ENCODE measurements around the gene KIRREL3.

Gene KIRREL3

DNA sequence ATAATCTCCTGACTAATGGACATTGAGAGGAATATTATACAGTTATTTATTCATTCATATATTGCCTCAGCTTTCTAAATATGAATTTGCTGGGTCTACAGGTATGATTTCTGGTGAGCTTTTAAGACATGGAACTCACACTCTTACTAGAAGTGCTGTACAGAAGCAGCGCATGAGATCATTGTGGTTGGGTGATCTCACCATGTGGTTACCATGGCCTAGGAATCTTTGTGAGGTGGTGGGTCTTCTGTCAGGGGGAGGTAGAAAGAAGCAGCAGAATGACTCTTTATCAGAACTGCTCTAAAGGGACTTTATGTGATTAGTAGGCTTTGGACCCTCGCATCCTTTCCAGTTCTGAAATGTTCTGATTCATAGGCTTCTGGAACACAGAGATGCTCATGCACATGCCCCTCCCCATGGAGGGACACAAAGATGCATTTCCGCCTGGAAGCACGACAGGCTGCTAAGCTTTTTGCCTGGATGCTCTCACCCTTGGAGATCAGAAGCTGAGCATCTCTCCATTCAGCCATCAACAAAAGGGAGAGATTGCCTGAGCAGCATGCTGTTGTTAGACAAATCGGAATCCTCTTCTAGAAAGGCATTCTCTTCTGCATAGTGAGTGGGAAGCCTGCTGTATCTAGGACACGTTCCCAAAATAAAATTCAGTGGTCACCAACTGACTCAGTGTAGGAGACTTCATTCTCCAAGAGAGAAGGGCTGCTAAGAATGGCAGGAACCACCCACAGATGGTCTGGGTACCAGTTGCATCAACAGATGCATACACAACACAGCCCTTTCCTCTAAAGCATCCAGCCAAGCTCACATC lies 51.3 kb downstream of the KIRREL3 start:
- Histone ChIP-seq H3K36me3 (ENCODE audit: insufficient read depth) (no peaks in the 10 kb centered on the region), H2AFZ (ENCODE audit: low read depth) (no peak overlapping the region), H3K9ac (no peak overlapping the region), H3K27me3 (ENCODE audit: insufficient read depth, low read depth) (no peaks in the 10 kb centered on the region), H3K4me3 (IDR thresholded peaks at IDR 0.05; ENCODE audit: insufficient read depth, low read depth, low read length) (no peak overlapping the region), H4K20me1 (ENCODE audit: insufficient read depth) (no peaks in the 10 kb centered on the region), H3K79me2 (ENCODE audit: insufficient read depth, low read depth) (no peaks in the 10 kb centered on the region), H3K4me2 (no peak overlapping the region), H3K27ac (no peak overlapping the region), H3K4me1 (ENCODE audit: low read depth, poor library complexity, severe bottlenecking) (no peaks in the 10 kb centered on the region)
- TF ChIP-seq, protein P1, sequence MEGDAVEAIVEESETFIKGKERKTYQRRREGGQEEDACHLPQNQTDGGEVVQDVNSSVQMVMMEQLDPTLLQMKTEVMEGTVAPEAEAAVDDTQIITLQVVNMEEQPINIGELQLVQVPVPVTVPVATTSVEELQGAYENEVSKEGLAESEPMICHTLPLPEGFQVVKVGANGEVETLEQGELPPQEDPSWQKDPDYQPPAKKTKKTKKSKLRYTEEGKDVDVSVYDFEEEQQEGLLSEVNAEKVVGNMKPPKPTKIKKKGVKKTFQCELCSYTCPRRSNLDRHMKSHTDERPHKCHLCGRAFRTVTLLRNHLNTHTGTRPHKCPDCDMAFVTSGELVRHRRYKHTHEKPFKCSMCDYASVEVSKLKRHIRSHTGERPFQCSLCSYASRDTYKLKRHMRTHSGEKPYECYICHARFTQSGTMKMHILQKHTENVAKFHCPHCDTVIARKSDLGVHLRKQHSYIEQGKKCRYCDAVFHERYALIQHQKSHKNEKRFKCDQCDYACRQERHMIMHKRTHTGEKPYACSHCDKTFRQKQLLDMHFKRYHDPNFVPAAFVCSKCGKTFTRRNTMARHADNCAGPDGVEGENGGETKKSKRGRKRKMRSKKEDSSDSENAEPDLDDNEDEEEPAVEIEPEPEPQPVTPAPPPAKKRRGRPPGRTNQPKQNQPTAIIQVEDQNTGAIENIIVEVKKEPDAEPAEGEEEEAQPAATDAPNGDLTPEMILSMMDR (conservative IDR thresholded peaks at IDR 0.05; ENCODE audit: low read depth, low read length): no peak

DNA sequence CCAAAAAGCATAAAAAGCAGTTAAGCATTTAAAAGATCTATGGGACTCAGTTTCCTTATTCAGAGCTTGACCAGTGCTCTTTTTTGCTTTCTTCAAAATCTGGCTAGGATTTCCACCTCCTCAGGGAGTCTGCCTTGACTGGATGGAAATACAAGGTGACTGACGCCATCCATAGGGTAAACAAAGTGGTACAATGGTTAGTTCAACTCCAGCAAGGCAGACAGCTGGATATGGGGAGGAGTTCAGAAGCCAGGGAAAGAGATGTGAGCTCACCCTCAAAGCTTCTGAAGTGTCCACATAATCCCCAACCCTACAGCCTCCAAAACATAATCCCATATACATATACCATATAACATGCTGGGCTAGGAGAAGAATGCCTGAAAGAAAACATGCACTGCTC lies 52.0 kb downstream of the KIRREL3 start:
- Histone ChIP-seq H2AFZ (ENCODE audit: low read depth) (no peak overlapping the region), H4K20me1 (ENCODE audit: insufficient read depth) (no peaks in the 10 kb centered on the region), H3K27me3 (ENCODE audit: insufficient read depth, low read depth) (no peaks in the 10 kb centered on the region), H3K36me3 (ENCODE audit: insufficient read depth) (no peaks in the 10 kb centered on the region), H3K4me3 (IDR thresholded peaks at IDR 0.05; ENCODE audit: insufficient read depth, low read depth, low read length) (no peak overlapping the region), H3K9ac (no peak overlapping the region), H3K4me2 (no peak overlapping the region), H3K79me2 (ENCODE audit: insufficient read depth, low read depth) (no peaks in the 10 kb centered on the region), H3K4me1 (ENCODE audit: low read depth, poor library complexity, severe bottlenecking) (no peaks in the 10 kb centered on the region), H3K27ac (no peak overlapping the region)
- TF ChIP-seq, protein P1 (conservative IDR thresholded peaks at IDR 0.05; ENCODE audit: low read depth, low read length): no peak

DNA sequence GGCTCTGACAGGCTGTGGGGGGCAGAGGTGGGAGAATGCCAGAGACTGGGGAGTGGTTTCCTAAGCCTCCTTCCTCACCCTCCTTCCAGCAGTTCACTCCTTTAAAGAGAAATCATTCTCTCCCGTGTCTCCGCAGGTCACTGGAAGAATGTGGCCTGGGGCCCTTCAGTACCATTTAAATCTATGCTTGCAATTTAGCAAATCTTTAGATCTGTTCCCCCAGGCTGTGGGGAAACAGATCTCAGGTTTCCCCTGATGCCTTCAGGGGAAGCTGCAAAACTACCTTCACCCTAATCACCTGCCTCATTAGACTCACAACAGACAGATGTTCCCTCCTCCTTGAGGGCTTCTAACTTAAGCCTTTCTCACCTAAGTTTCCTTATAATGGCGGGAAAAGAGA lies 55.3 kb downstream of the KIRREL3 start:
- Histone ChIP-seq H2AFZ (ENCODE audit: low read depth) (no peak overlapping the region), H4K20me1 (ENCODE audit: insufficient read depth) (no peaks in the 10 kb centered on the region), H3K9ac (no peak overlapping the region), H3K4me3 (IDR thresholded peaks at IDR 0.05; ENCODE audit: insufficient read depth, low read depth, low read length) (no peak overlapping the region), H3K36me3 (ENCODE audit: insufficient read depth) (no peaks in the 10 kb centered on the region), H3K79me2 (ENCODE audit: insufficient read depth, low read depth) (no peaks in the 10 kb centered on the region), H3K27me3 (ENCODE audit: insufficient read depth, low read depth) (no peaks in the 10 kb centered on the region), H3K4me2 (no peak overlapping the region), H3K4me1 (ENCODE audit: low read depth, poor library complexity, severe bottlenecking) (no peaks in the 10 kb centered on the region), H3K27ac (no peak overlapping the region)
- TF ChIP-seq, protein P1 (conservative IDR thresholded peaks at IDR 0.05; ENCODE audit: low read depth, low read length): no peak

DNA sequence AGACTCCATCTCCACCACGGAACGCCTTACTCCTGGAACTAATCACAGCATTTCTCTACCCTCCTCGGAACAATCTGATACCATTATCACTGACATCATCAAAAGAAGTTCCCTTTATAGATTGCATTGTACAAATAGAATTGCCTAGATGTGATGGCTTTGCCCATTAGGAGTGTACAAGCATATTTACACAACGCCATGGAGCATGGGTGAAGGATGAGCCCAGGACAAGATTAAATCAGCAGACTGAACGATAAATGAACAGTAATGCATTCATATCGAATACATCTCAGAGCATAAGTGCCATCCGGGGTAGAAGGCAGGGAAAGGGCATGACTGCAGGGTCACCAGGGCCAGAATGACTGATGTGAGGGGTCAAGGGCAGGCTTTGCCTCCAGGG lies 57.3 kb downstream of the KIRREL3 start:
- TF ChIP-seq, protein P1 (conservative IDR thresholded peaks at IDR 0.05; ENCODE audit: low read depth, low read length): no peak
- no peaks in the 10 kb centered on the region for H3K27me3 ChIP-seq (ENCODE audit: insufficient read depth, low read depth)

More for the DNA sequence above, 57.3 kb downstream of the KIRREL3 start:
- no peaks in the 10 kb centered on the region for H3K36me3 ChIP-seq (ENCODE audit: insufficient read depth)
- no peaks in the 10 kb centered on the region for H3K79me2 ChIP-seq (ENCODE audit: insufficient read depth, low read depth)
- no peak overlapping the region for H3K4me3 ChIP-seq (IDR thresholded peaks at IDR 0.05; ENCODE audit: insufficient read depth, low read depth, low read length)
- no peaks in the 10 kb centered on the region for H4K20me1 ChIP-seq (ENCODE audit: insufficient read depth)
- no peak overlapping the region for H2AFZ ChIP-seq (ENCODE audit: low read depth)
- no peak overlapping the region for H3K4me2 ChIP-seq
- no peak overlapping the region for H3K9ac ChIP-seq
- H3K4me1 ChIP-seq (ENCODE audit: low read depth, poor library complexity, severe bottlenecking): no peaks in the 10 kb centered on the region
- no peak overlapping the region for H3K27ac ChIP-seq
